K562 (cell line): Measurements from ENCODE around the gene ATG7. TPM values are rescaled to one million over a fixed set of nuclear protein-coding genes. Genes with fewer than 3 reads are reported as not detected.

Experiments used
- ARNT ChIP-seq, 2 experiments: fragments of 450-650 bp; IDR thresholded peaks; 2 replicates each; pipeline ENCODE4 v1.6.1; 2016; ENCODE audit warnings: mild to moderate bottlenecking in 1 of 2
- CAMTA2 ChIP-seq: fragments of 250-450 bp; sonication (Bioruptor Pico); conservative IDR thresholded peaks from 2 replicates; pipeline ENCODE4 v1.5.1; 2022
- E2F6 ChIP-seq, 2 experiments: IDR thresholded peaks; 2 replicates each; pipeline ENCODE4 v1.6.1; 2011; ENCODE audit warnings: borderline replicate concordance in 1 of 2, control low read depth in 1 of 2, low read depth in 1 of 2, low read length in 1 of 2, mild to moderate bottlenecking in 1 of 2, mixed read lengths in 1 of 2, moderate library complexity in 1 of 2; ENCODE audit not compliant: insufficient read depth in 1 of 2, insufficient read length in 1 of 2, poor library complexity in 1 of 2, severe bottlenecking in 1 of 2; ENCODE audit errors: extremely low read depth in 1 of 2
- FOXJ2 ChIP-seq: fragments of 200-800 bp; sonication (Bioruptor generic); IDR thresholded peaks from 2 replicates; pipeline ENCODE4 v1.6.1; 2016; ENCODE audit warnings: missing genetic modification characterization, missing compliant biosample characterization
- GTF2A2 ChIP-seq: IDR thresholded peaks from 2 replicates; pipeline ENCODE4 v1.6.1; 2016; ENCODE audit warnings: mild to moderate bottlenecking, missing genetic modification characterization, missing compliant biosample characterization
- GTF2E2 ChIP-seq: fragments of 200-800 bp; sonication (Bioruptor generic); IDR thresholded peaks from 2 replicates; pipeline ENCODE4 v1.6.1; 2016; ENCODE audit warnings: missing genetic modification characterization, missing compliant biosample characterization
- JUND ChIP-seq, 2 experiments: IDR thresholded peaks; 2 replicates in 1 of 2; 3 replicates in 1 of 2; pipeline ENCODE4 v1.6.1; 2011; ENCODE audit warnings: borderline replicate concordance in 2 of 2, low read depth in 2 of 2, low read length in 2 of 2, improper control_type of control experiment in 1 of 2, missing biosample characterization in 1 of 2, missing genetic modification characterization in 1 of 2, missing genetic modification reagents in 1 of 2
- KAT7 ChIP-seq: sonication (generic); formaldehyde crosslinking; IDR thresholded peaks from 2 replicates; pipeline ENCODE4 v1.8.0; 2022; ENCODE audit warnings: missing genetic modification reagents, mild to moderate bottlenecking, borderline replicate concordance
- MECOM ChIP-seq: fragments of 250-450 bp; sonication (Bioruptor Pico); IDR thresholded peaks from 2 replicates; pipeline ENCODE4 v1.8.0; 2022; ENCODE audit warnings: inconsistent platforms
- NCOA6 ChIP-seq: fragments of 450-650 bp; IDR thresholded peaks from 2 replicates; pipeline ENCODE4 v1.6.1; 2017; ENCODE audit warnings: mild to moderate bottlenecking
- NFRKB ChIP-seq: fragments of 450-650 bp; IDR thresholded peaks from 2 replicates; pipeline ENCODE4 v1.6.1; 2016; ENCODE audit warnings: low read depth
- NFXL1 ChIP-seq: fragments of 450-650 bp; formaldehyde crosslinking; IDR thresholded peaks from 2 replicates; pipeline ENCODE4 v1.4.0; 2021; ENCODE audit warnings: mild to moderate bottlenecking
- POLR2H ChIP-seq: IDR thresholded peaks from 2 replicates; pipeline ENCODE4 v1.6.1; 2016; ENCODE audit warnings: missing genetic modification characterization, low read depth, mild to moderate bottlenecking, control low read depth, missing compliant biosample characterization, moderate library complexity
- PREB ChIP-seq: sonication (generic); formaldehyde crosslinking; IDR thresholded peaks from 2 replicates; pipeline ENCODE4 v1.8.1; 2023; ENCODE audit warnings: mild to moderate bottlenecking, missing genetic modification reagents
- RBM14 ChIP-seq: fragments of 200-400 bp; formaldehyde crosslinking; IDR thresholded peaks from 2 replicates; pipeline ENCODE4 v1.6.1; 2018; ENCODE audit warnings: low read depth, mild to moderate bottlenecking, low read length, moderate library complexity, borderline replicate concordance; ENCODE audit not compliant: insufficient read depth
- SMARCB1 ChIP-seq: IDR thresholded peaks from 2 replicates; pipeline ENCODE4 v1.6.1; 2011; ENCODE audit warnings: improper control_type of control experiment, low read depth; ENCODE audit not compliant: insufficient read length
- SNIP1 ChIP-seq: fragments of 450-650 bp; IDR thresholded peaks from 2 replicates; pipeline ENCODE4 v1.7.1; 2017; ENCODE audit warnings: low read depth, mild to moderate bottlenecking
- ZBTB26 ChIP-seq: fragments of 450-650 bp; formaldehyde crosslinking; IDR thresholded peaks from 2 replicates; pipeline ENCODE4 v1.4.0; 2022; ENCODE audit warnings: missing genetic modification characterization
- ZKSCAN3 ChIP-seq: fragments of 250-450 bp; sonication (Bioruptor Pico); IDR thresholded peaks from 2 replicates; pipeline ENCODE4 v1.4.0; 2020
- polyA plus RNA-seq, 8 experiments: library from polyadenylated mRNA; depleted of rRNA in 4 of 8; stranded (reverse) in 5 of 8; unstranded in 3 of 8; fragments of >200 nt; fragmentation: Nextera tagmentation in 2 of 8; fragmentation: Illumina TruSeq in 1 of 8; extraction: Ambion mirVana in 2 of 8; extraction: Trizol in 1 of 8; gene quantifications; 2 replicates each; pipeline versions ENCODE4 v1.2.1 to v1.2.3, GENCODE V29; 2011 to 2014; ENCODE audit warnings: inconsistent platforms in 1 of 8, missing spikeins in 1 of 8
- total RNA-seq, 7 experiments: library from RNA; depleted of rRNA in 6 of 7; stranded (reverse); fragments of >200 nt in 6 of 7; fragmentation: Illumina TruSeq in 2 of 7; extraction: Trizol in 2 of 7; gene quantifications; 2 replicates each; pipeline versions ENCODE4 v1.2.1 to v1.2.3, GENCODE V29; 2011 to 2021; ENCODE audit warnings: low replicate concordance in 1 of 7
- TF ChIP-seq, protein P1 (sequence below): fragments of 250-450 bp; sonication (Bioruptor Pico); IDR thresholded peaks from 2 replicates; pipeline ENCODE4 v1.5.1; 2021; ENCODE audit warnings: mild to moderate bottlenecking
- TF ChIP-seq, protein P2 (sequence below), 2 experiments: fragments of 250-450 bp in 1 of 2; fragments of 450-650 bp in 1 of 2; sonication (Bioruptor Pico) in 1 of 2; IDR thresholded peaks; 2 replicates each; pipeline versions ENCODE4 v1.6.1 to v1.8.0; 2016 to 2021; ENCODE audit warnings: mild to moderate bottlenecking in 2 of 2, moderate library complexity in 2 of 2, missing compliant biosample characterization in 1 of 2, missing genetic modification characterization in 1 of 2

The ATG7 gene
- total and polyA plus RNA-seq, 9 of the 15 experiments (the other 6 are each of a cell fraction or from before 2014, with no cell fraction given) = 18.3 to 45.3 (median 33.6) TPM

- TF ChIP-seq ZKSCAN3 (no peak), MECOM (no peak), ZBTB26 (no peak), JUND (IDR thresholded peaks at IDR 0.05; ENCODE audit: borderline replicate concordance, low read depth, low read length) (0 out of 2 replicates have a peak, but pooled peaks have one; percentile 50), JUND (tag; IDR thresholded peaks at IDR 0.05; ENCODE audit: borderline replicate concordance, low read depth, low read length) (no peak), SNIP1 (no peak), NFXL1 (CRISPR knock-in tag) (no peak), POLR2H (tag) (peak; percentile 67), FOXJ2 (tag) (0 out of 2 replicates have a peak, but pooled peaks have one; percentile 25), PREB (CRISPR knock-in tag) (no peak), ARNT (IDR thresholded peaks at IDR 0.05) (peak in 1 of 2 experiments; percentile 54; a peak in 1 of 4 replicates), RBM14 (no peak), CAMTA2 (CRISPR knock-in tag) (no peak), GTF2E2 (no peak; the same call in 1 of the 2 replicates), NFRKB (peak; percentile 50; the same call in 1 of the 2 replicates), KAT7 (CRISPR knock-in tag) (no peak), GTF2A2 (no peak), SMARCB1 (no peak), E2F6 (IDR thresholded peaks at IDR 0.05; ENCODE audit: borderline replicate concordance in 1 of 2, extremely low read depth in 1 of 2, insufficient read depth in 1 of 2, insufficient read length in 1 of 2, low read depth in 1 of 2, low read length in 1 of 2, poor library complexity in 1 of 2, severe bottlenecking in 1 of 2) (peak in 1 of 2 experiments; percentile 74), NCOA6 (no peak)
- TF ChIP-seq, protein P1, sequence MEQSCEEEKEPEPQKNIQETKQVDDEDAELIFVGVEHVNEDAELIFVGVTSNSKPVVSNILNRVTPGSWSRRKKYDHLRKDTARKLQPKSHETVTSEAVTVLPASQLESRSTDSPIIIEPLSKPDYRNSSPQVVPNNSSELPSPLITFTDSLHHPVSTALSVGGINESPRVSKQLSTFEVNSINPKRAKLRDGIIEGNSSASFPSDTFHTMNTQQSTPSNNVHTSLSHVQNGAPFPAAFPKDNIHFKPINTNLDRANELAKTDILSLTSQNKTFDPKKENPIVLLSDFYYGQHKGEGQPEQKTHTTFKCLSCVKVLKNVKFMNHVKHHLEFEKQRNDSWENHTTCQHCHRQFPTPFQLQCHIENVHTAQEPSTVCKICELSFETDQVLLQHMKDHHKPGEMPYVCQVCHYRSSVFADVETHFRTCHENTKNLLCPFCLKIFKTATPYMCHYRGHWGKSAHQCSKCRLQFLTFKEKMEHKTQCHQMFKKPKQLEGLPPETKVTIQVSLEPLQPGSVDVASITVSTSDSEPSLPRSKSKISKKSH (CRISPR knock-in tag) = no peak
- TF ChIP-seq, protein P2, sequence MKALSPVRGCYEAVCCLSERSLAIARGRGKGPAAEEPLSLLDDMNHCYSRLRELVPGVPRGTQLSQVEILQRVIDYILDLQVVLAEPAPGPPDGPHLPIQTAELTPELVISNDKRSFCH (CRISPR knock-in tag; IDR thresholded peaks at IDR 0.05) = no peak
- TF ChIP-seq, protein P2 (tag; IDR thresholded peaks at IDR 0.05) = no peak
Measured at GRCh38 chr3:11509173-11510000, 237.2 kb downstream of the ATG7 start (continued).
